Activated CD8-positive, alpha-beta T cell treated with anti-CD3 and anti-CD28 coated beads for 36 hours (primary cell): ENCODE results near the gene SORBS2. TPM values are rescaled to one million over a fixed set of nuclear protein-coding genes. Genes with fewer than 3 reads are reported as not detected.

Experiments used
- ATAC-seq: fragments of 200-7000 bp; cut with Tn5 transposase; one replicate; pipeline ENCODE4 v1.10.0; 2021; ENCODE audit warnings: mild to moderate bottlenecking, moderate library complexity
- CTCF ChIA-PET: fragments of 350-600 bp; sonication (Branson Sonifier 250); formaldehyde crosslinking; loops from one replicate; lab custom pipeline; 2021; ENCODE audit warnings: antibody characterized with exemption; lab: Charles Lee
- POLR2A ChIA-PET: fragments of 350-600 bp; sonication (Branson Sonifier 250); formaldehyde crosslinking; loops from one replicate; lab custom pipeline; 2021; ENCODE audit warnings: antibody characterized with exemption; lab: Charles Lee
- DNase-seq: peaks from one replicate; pipeline ENCODE4 v3.0.0-alpha.2; 2020
- H3K27ac Mint-ChIP-seq: one replicate; pipeline ENCODE4 v1.8.0; 2021; ENCODE audit warnings: mild to moderate bottlenecking, mixed read lengths
- H3K27me3 Mint-ChIP-seq: one replicate; pipeline ENCODE4 v1.8.0; 2021; ENCODE audit warnings: mixed read lengths
- H3K36me3 Mint-ChIP-seq: one replicate; pipeline ENCODE4 v1.8.0; 2021; ENCODE audit warnings: low read depth, mixed read lengths
- H3K4me1 Mint-ChIP-seq: one replicate; pipeline ENCODE4 v1.8.0; 2021; ENCODE audit warnings: low read depth, mixed read lengths
- H3K4me3 Mint-ChIP-seq: one replicate; pipeline ENCODE4 v1.8.0; 2021; ENCODE audit warnings: mild to moderate bottlenecking, moderate library complexity, mixed read lengths
- H3K9me3 Mint-ChIP-seq: one replicate; pipeline ENCODE4 v1.8.0; 2021; ENCODE audit warnings: mixed read lengths
- CTCF ChIP-seq: fragments of 200-600 bp; IDR thresholded peaks from one replicate; pipeline ENCODE4 v1.8.0; 2022; ENCODE audit warnings: antibody characterized with exemption, mild to moderate bottlenecking
- intact Hi-C: fragments of 100-400 bp; cut with micrococcal nuclease; formaldehyde crosslinking; loops from one replicate; pipeline ENCODE4 v1.10.0; 2022
- total RNA-seq, 2 experiments: library from RNA; stranded (reverse); gene quantifications; one replicate each; pipeline ENCODE4 v1.2.3, GENCODE V29; 2021

The SORBS2 gene
- total RNA-seq, 2 experiments from 2014 or later, result not detected

GRCh38 chr4:185772391-185773093 lies 39.5 kb downstream of the SORBS2 start:
- no peaks in the 10 kb centered on the region for H3K36me3 Mint-ChIP-seq
- CTCF ChIA-PET, result no interaction called here
- intact Hi-C loops, result no loop called here

DNA sequence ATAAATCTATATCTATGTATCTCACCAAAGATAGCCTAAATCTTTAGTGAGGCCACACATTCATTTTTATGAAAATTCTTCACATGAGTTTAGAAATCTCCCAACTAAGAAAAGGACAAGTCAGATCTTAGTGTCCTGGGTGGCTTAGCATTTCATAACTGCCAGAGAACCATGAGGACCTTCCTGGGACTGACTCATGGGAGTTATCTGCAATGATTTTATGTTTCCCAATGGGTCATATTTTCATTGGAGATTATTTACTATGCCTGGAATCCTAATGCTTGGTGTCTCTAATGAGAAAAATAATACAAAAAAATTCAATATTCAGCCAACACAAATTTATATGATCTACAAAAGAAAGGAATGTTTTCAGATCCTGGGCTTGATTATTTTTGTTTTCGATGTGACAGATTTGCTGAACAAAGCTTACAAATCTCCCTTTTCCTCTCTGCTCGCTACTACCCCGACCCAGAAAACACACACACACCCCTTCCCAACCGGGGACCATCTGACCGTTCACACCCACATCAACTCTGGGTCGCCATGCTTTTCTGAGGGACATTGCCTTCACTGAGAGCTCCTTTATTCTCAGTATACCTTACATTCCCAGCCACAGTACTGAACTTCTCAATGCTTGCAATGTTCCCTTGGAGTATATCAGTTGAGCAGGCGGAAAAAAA lies 40.1 kb downstream of the SORBS2 start:
- no peak overlapping the region for H3K4me3 Mint-ChIP-seq
- no peaks in the 10 kb centered on the region for H3K36me3 Mint-ChIP-seq
- no peak for DNase-seq
- ATAC-seq, result no peak
- peaks cover 3% of the 10 kb centered on the region for H3K9me3 Mint-ChIP-seq
- intact Hi-C loops, result no loop called here
- H3K27ac Mint-ChIP-seq, result no peak overlapping the region
- CTCF ChIA-PET, result no interaction called here
- H3K4me1 Mint-ChIP-seq, result no peaks in the 10 kb centered on the region
- TF ChIP-seq CTCF, result no peak
- POLR2A ChIA-PET, result no interaction called here
- H3K27me3 Mint-ChIP-seq, result peaks cover 10% of the 10 kb centered on the region

More at GRCh38 chr4:185772391-185773093, 39.5 kb downstream of the SORBS2 start:
- Mint-ChIP-seq H3K9me3 (peaks cover 3% of the 10 kb centered on the region), H3K27ac (no peak overlapping the region), H3K4me1 (no peaks in the 10 kb centered on the region), H3K27me3 (peaks cover 11% of the 10 kb centered on the region), H3K4me3 (no peak overlapping the region)
- no peak for TF ChIP-seq CTCF
- ATAC-seq (no peak), DNase-seq (no peak)
- POLR2A ChIA-PET, result no interaction called here

DNA sequence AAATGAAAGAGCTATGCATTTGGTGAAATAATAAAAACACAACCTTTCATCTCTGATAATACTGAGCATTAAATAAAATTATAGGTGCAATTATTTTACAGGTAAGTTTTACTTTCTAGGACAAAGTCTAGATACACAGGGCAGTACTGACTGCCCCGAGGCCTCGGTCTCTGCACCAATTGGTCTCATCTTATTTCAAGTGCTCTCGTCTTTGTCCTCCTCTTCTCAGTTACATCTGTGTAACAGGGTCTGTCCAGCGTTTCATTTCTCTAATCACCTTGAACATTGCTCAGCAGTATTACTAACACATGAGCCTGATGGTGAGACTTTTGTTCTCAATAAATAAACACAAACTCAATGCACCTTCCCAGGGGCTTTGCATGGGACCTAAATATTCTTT lies 44.5 kb downstream of the SORBS2 start:
- TF ChIP-seq CTCF, result no peak
- ChIA-PET POLR2A (no interaction called here), CTCF (no interaction called here)
- ATAC-seq (no peak), DNase-seq (no peak)
- intact Hi-C loops, result no loop called here
- Mint-ChIP-seq H3K27me3 (peaks cover 3% of the 10 kb centered on the region), H3K9me3 (peaks cover 3% of the 10 kb centered on the region), H3K27ac (no peak overlapping the region), H3K4me3 (no peak overlapping the region), H3K4me1 (no peaks in the 10 kb centered on the region), H3K36me3 (no peaks in the 10 kb centered on the region)

GRCh38 chr4:185764876-185765275 lies 47.1 kb downstream of the SORBS2 start:
- no peak overlapping the region for H3K27ac Mint-ChIP-seq
- H3K36me3 Mint-ChIP-seq, result no peaks in the 10 kb centered on the region
- no peaks in the 10 kb centered on the region for H3K9me3 Mint-ChIP-seq
- ATAC-seq (no peak), DNase-seq (no peak)
- ChIA-PET POLR2A (no interaction called here), CTCF (no interaction called here)
- intact Hi-C loops, result no loop called here
- no peaks in the 10 kb centered on the region for H3K4me1 Mint-ChIP-seq
- no peak overlapping the region for H3K4me3 Mint-ChIP-seq
- H3K27me3 Mint-ChIP-seq, result peaks cover 3% of the 10 kb centered on the region
- TF ChIP-seq CTCF, result no peak
